Endothelial cell of umbilical vein (primary cell): ENCODE measurements around the gene DUOX2.
"Not testable (repeated sequence)": the region's sequence is repeated elsewhere in the genome, so short reads cannot be mapped to it uniquely, and the experiment has no call there.

Experiments used
- CTCF ChIP-seq, 2 donors: IDR thresholded peaks; 1 replicate in 1 of 2; 2 replicates in 1 of 2; pipeline ENCODE4 v1.5.1; 2011; ENCODE audit warnings: low read length in 2 of 2, mild to moderate bottlenecking in 2 of 2, moderate library complexity in 2 of 2, control low read depth in 1 of 2, inconsistent platforms in 1 of 2, low read depth in 1 of 2; ENCODE audit not compliant: insufficient read depth in 1 of 2; ENCODE audit errors: extremely low read depth in 1 of 2
- EZH2 ChIP-seq: IDR thresholded peaks from 2 replicates; pipeline ENCODE4 v1.6.1; 2012; ENCODE audit warnings: borderline replicate concordance, low read depth, mild to moderate bottlenecking, moderate library complexity, low read length, inconsistent platforms; ENCODE audit not compliant: severe bottlenecking
- FOS ChIP-seq: IDR thresholded peaks from 2 replicates; pipeline ENCODE4 v1.6.1; 2011; ENCODE audit warnings: mild to moderate bottlenecking, low read length, moderate library complexity, borderline replicate concordance; ENCODE audit not compliant: insufficient read depth
- MAX ChIP-seq: IDR thresholded peaks from 2 replicates; pipeline ENCODE4 v1.6.1; 2011; ENCODE audit not compliant: insufficient read depth, insufficient read length
- MYC ChIP-seq: IDR thresholded peaks from one replicate; pipeline ENCODE4 v1.6.1; 2011; ENCODE audit warnings: mild to moderate bottlenecking, low read depth, low read length
- POLR2A ChIP-seq: IDR thresholded peaks from 2 replicates; pipeline ENCODE4 v1.6.1; 2012; ENCODE audit warnings: low read depth, mild to moderate bottlenecking, control low read depth, low read length
- POLR2AphosphoS5 ChIP-seq: IDR thresholded peaks from 2 replicates; pipeline ENCODE4 v1.6.1; 2012; ENCODE audit warnings: low read depth, mild to moderate bottlenecking, control low read depth, low read length, moderate library complexity; ENCODE audit not compliant: insufficient read depth

- TF ChIP-seq POLR2AphosphoS5; POLR2A; CTCF (IDR thresholded peaks at IDR 0.05; ENCODE audit: extremely low read depth in 1 of 2, insufficient read depth in 1 of 2, low read depth in 1 of 2, low read length in 2 of 2); EZH2; MAX; MYC; FOS: not testable (repeated sequence)
These were observed 34.8 kb downstream of the DUOX2 start for GRCh38 chr15:45079201-45079600.
